Stimulated activated CD8-positive, alpha-beta memory T cell treated with anti-CD3 and anti-CD28 coated beads, Interleukin-15, amount 100 ng/mL, for 48 hours (primary cell): ENCODE data around the gene NIPAL3.
A peak's percentile ranks its signal among the peaks of the same experiment; 100 is the strongest.

ENCODE experiments used
- DNase-seq, 2 donors: peaks; one replicate each; pipeline ENCODE4 v3.0.0-alpha.2; 2020; ENCODE audit warnings: low read depth in 2 of 2

The NIPAL3 gene

GRCh38 chr1:24415334-24415909 is at the start of gene NIPAL3:
NIPAL3 (plus strand) TSS chr1:24415802; CDS start chr1:24419548, 3,746 bp downstream.
- DNase-seq, result peak; percentile 95 to 97

GRCh38 chr1:24366707-24367106 is 48.9 kb upstream of the NIPAL3 start:
- no peak for DNase-seq

- no peak for DNase-seq
These were observed 46.4 kb upstream of the NIPAL3 start for GRCh38 chr1:24369199-24369598.

- DNase-seq, result no peak
These were observed 45.8 kb upstream of the NIPAL3 start for GRCh38 chr1:24369801-24370200.

- no peak for DNase-seq
These were observed 42.6 kb upstream of the NIPAL3 start for GRCh38 chr1:24373044-24373443.

- DNase-seq, result no peak
These were observed 41.9 kb upstream of the NIPAL3 start for GRCh38 chr1:24373710-24374109.

- no peak for DNase-seq
These were observed 40.5 kb upstream of the NIPAL3 start for GRCh38 chr1:24374891-24375786.

- DNase-seq, result no peak
These were observed 35.8 kb upstream of the NIPAL3 start for GRCh38 chr1:24379733-24380315.

- DNase-seq, result no peak
These were observed 35.1 kb upstream of the NIPAL3 start for GRCh38 chr1:24380508-24380907.

GRCh38 chr1:24381256-24381655 is 34.3 kb upstream of the NIPAL3 start:
- no peak for DNase-seq

GRCh38 chr1:24382165-24382577 is 33.4 kb upstream of the NIPAL3 start:
- no peak for DNase-seq

- DNase-seq, result no peak
These were observed 32.1 kb upstream of the NIPAL3 start for GRCh38 chr1:24383381-24383940.

GRCh38 chr1:24384251-24385090 is 31.1 kb upstream of the NIPAL3 start:
- DNase-seq, result peak in 1 of 2 donors; percentile 39

- DNase-seq, result no peak
These were observed 30.3 kb upstream of the NIPAL3 start for GRCh38 chr1:24385160-24385940.

- DNase-seq, result no peak
These were observed 29.4 kb upstream of the NIPAL3 start for GRCh38 chr1:24386241-24386640.

GRCh38 chr1:24386931-24387330 is 28.7 kb upstream of the NIPAL3 start:
- DNase-seq, result no peak

GRCh38 chr1:24387636-24388175 is 27.9 kb upstream of the NIPAL3 start:
- no peak for DNase-seq

GRCh38 chr1:24388331-24388885 is 27.2 kb upstream of the NIPAL3 start:
- DNase-seq, result no peak

- DNase-seq, result no peak
These were observed 26.3 kb upstream of the NIPAL3 start for GRCh38 chr1:24389231-24389678.
